PFSK-1 (cell line): ENCODE results near the gene PTCHD1.

Experiments used
- POLR2AphosphoS5 ChIP-seq: IDR thresholded peaks from 2 replicates; pipeline ENCODE4 v1.6.1; 2012; ENCODE audit warnings: low read depth, mild to moderate bottlenecking, control low read depth, low read length, moderate library complexity
- SIN3A ChIP-seq: IDR thresholded peaks from 2 replicates; pipeline ENCODE4 v1.6.1; 2012; ENCODE audit warnings: mild to moderate bottlenecking, low read length, moderate library complexity, borderline replicate concordance; ENCODE audit not compliant: insufficient read depth
- TAF1 ChIP-seq: IDR thresholded peaks from 2 replicates; pipeline ENCODE4 v1.6.1; 2012; ENCODE audit warnings: low read length, control low read depth, borderline replicate concordance; ENCODE audit not compliant: insufficient read depth
- TF ChIP-seq, protein P1 (sequence below), 2 experiments: IDR thresholded peaks; 2 replicates each; pipeline versions ENCODE4 v1.6.1 to v1.8.0; 2011 to 2012; ENCODE audit warnings: low read depth in 2 of 2, low read length in 2 of 2, control low read depth in 1 of 2, inconsistent platforms in 1 of 2, mild to moderate bottlenecking in 1 of 2, moderate library complexity in 1 of 2; ENCODE audit not compliant: insufficient read depth in 1 of 2

DNA sequence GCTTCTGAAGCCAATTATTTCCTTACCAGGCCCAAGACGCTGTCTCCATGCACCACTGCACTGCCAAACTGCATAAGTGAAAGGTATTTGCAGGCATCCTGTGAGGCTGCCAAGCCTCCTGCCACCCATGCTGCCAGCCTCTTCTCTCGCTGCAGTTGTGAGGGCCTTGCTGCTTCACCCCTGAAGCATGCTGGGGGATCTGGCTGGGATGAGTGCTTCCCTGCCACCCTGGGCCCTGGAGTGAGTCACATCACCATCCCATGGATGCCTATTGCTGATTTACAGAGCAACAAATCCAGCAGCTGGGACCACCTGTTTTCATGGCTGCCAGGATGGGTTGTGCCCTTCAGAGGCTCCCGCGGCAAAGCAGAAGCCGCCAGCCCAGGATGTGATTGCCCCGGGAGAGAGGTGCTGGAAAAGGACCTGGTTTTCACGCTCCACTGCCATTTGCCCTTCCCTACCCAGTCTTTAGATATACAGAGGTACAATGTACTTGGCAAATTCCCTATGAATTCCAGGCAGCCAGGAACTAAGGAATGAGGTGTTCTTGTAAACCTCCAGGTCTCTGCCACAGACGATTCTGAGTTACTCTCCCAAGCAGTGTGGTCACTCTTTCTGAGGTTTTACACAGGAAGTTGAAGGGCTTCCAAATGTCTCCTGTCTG is 41.5 kb upstream of the PTCHD1 start:
- TF ChIP-seq, protein P1, sequence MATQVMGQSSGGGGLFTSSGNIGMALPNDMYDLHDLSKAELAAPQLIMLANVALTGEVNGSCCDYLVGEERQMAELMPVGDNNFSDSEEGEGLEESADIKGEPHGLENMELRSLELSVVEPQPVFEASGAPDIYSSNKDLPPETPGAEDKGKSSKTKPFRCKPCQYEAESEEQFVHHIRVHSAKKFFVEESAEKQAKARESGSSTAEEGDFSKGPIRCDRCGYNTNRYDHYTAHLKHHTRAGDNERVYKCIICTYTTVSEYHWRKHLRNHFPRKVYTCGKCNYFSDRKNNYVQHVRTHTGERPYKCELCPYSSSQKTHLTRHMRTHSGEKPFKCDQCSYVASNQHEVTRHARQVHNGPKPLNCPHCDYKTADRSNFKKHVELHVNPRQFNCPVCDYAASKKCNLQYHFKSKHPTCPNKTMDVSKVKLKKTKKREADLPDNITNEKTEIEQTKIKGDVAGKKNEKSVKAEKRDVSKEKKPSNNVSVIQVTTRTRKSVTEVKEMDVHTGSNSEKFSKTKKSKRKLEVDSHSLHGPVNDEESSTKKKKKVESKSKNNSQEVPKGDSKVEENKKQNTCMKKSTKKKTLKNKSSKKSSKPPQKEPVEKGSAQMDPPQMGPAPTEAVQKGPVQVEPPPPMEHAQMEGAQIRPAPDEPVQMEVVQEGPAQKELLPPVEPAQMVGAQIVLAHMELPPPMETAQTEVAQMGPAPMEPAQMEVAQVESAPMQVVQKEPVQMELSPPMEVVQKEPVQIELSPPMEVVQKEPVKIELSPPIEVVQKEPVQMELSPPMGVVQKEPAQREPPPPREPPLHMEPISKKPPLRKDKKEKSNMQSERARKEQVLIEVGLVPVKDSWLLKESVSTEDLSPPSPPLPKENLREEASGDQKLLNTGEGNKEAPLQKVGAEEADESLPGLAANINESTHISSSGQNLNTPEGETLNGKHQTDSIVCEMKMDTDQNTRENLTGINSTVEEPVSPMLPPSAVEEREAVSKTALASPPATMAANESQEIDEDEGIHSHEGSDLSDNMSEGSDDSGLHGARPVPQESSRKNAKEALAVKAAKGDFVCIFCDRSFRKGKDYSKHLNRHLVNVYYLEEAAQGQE (IDR thresholded peaks at IDR 0.05; ENCODE audit: insufficient read depth in 1 of 2, low read depth in 2 of 2, low read length in 2 of 2), result no peak
- TF ChIP-seq POLR2AphosphoS5, result no peak
- TF ChIP-seq TAF1, result no peak
- no peak for TF ChIP-seq SIN3A
